Left ventricle myocardium superior (tissue), 1 donor: ENCODE results near the gene SEC23B. TPM values are rescaled to one million over a fixed set of nuclear protein-coding genes. Genes with fewer than 3 reads are reported as not detected.
A peak's percentile ranks its signal among the peaks of the same experiment; 100 is the strongest.
"Not testable (repeated sequence)": the region's sequence is repeated elsewhere in the genome, so short reads cannot be mapped to it uniquely, and the experiment has no call there.

Source experiments
- ATAC-seq: fragments of 200-7000 bp; cut with Tn5 transposase; one replicate; pipeline ENCODE4 v1.9.1; 2020; ENCODE audit warnings: mild to moderate bottlenecking, moderate library complexity
- DNase-seq: peaks from one replicate; pipeline ENCODE4 v3.0.0-alpha.2; 2020
- intact Hi-C: fragments of 100-400 bp; cut with micrococcal nuclease; formaldehyde crosslinking; loops from one replicate; pipeline ENCODE4 v1.11.0; 2022
- long read RNA-seq: library from polyadenylated mRNA; unstranded; transcript quantifications from one replicate; pipeline ENCODE4 v2.0.0, GENCODE V29; 2021
- total RNA-seq: library from RNA; stranded (reverse); fragmentation: NEBNext Ultra II Directional; extraction: Animal tissue kit (Norgen Biotek cat#: 25700); gene quantifications from one replicate; pipeline ENCODE4 v1.2.1, GENCODE V29; 2021
- donor health status: DM: no; HTN: yes; CAD: no; lungs with severe emphysema.

SEC23B gene
- total RNA-seq, result 9.5 TPM
- long read RNA-seq, partial matches to known transcripts, result 2 of 7 reads
- long read RNA-seq, other reads (novel, unspliced or antisense), result 1 of 7 reads

- ATAC-seq (peak; percentile 99), DNase-seq (peak; percentile 97)
- intact Hi-C loops, result no loop called here
Observed at GRCh38 chr20:18507218-18508191, at the start of gene SEC23B. SEC23B (plus strand) TSS chr20:18507940; CDS start chr20:18510836, 2,896 bp downstream.

GRCh38 chr20:18465536-18466200 lies 42.1 kb upstream of the SEC23B start:
- ATAC-seq, result no peak

DNA sequence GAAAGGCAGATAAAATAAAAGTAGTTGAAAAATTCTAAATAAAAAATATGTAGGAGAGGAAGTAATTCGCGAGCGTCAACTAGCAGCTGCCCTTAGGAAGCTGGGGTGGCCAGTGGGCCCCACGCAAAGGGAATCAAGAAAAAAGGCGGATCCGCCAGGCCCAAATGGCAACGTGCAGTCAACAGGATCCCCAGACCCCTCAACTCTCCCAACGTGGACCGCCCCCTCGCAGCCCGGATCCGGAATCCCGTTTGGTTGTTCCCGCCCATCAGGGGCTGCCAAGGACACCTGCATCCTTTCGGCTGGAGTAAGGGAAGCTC lies 41.2 kb upstream of the SEC23B start:
- intact Hi-C loops, result no loop called here
- no peak for DNase-seq
- ATAC-seq, result peak; percentile 78

More at GRCh38 chr20:18465536-18466200, 42.1 kb upstream of the SEC23B start:
- DNase-seq, result no peak
- intact Hi-C loops, result no loop called here

DNA sequence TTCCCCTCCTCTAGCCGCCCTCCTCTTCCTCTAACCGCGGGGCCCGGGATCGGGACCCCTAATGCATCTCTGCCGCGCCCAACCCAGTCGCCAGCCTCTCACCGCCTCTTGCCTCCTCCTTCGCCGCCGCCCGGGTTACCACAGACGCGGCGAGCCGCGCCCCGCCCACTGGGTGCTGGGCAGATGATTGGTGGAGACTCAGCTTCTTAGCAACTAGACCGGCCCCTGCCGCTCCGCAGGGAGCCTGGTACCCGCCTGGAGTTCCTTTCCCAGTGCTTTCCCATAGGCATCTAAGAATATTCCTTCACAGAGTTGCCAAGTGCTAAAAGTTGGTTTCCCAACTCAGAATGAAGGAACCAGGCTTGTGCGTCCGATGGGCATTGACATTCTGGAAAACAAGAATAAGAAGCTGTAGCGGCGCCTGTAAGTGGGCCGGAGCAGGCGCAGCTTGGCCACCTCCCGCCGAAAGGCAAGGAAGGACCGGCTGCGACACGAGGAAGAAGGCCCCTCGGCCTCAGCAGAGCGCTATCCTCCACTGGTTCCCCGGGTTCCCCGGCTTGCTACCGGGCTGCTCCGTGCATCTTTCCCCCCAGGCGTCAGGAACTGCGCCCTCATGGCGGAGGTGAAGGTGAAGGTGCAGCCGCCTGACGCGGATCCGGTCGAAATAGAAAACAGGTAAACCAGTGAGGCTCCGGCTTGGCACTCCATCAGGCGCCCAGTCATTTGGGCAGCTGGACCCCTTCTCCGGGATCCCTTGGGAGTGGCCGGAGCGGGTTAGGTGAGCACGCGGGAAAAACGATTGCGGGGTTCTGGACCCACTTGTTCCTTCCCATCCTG lies 40.6 kb upstream of the SEC23B start, which contains the start of the genes DZANK1 and POLR3F:
DZANK1 (minus strand) TSS at position 137 of the 837 bp plus-strand sequence. CDS start 1,672 bp downstream, outside the sequence.
POLR3F (plus strand) TSS at position 497 of the 837 bp plus-strand sequence; CDS start at position 614, 117 bp downstream.
- intact Hi-C loops, result no loop called here
- ATAC-seq, result peak; percentile 100
- peak; percentile 98 for DNase-seq

DNA sequence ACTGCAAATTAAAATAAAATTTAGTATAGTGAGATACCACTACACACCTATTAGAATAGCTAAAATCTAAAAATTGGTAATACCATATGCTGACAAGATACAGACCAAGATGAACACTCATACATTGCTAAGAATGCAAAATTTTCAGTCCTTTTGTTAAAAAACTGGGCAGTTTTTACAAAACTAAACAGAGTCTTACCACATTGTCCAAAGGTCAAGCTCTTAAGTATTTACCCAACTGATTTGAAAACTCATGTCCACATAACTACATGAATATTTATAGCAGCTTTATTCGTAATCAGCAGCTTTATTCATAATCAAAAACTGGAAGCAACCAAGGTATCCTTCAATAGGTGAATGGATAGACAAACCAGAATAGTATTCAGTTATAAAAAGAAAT lies 30.5 kb upstream of the SEC23B start:
- intact Hi-C loops, result no loop called here
- no peak for DNase-seq
- ATAC-seq, result no peak

- ATAC-seq, result no peak
- intact Hi-C loops, result no loop called here
- DNase-seq, result no peak
Observed at GRCh38 chr20:18477821-18478220, 29.9 kb upstream of the SEC23B start.

GRCh38 chr20:18481596-18481995 lies 26.1 kb upstream of the SEC23B start:
- no peak for ATAC-seq
- DNase-seq, result no peak
- intact Hi-C loops, result no loop called here

GRCh38 chr20:18488301-18488700 lies 19.4 kb upstream of the SEC23B start:
- intact Hi-C loops, result no loop called here
- ATAC-seq (no peak), DNase-seq (no peak)

- DNase-seq (no peak), ATAC-seq (no peak)
- intact Hi-C loops, result no loop called here
Observed at GRCh38 chr20:18496042-18496441, 11.7 kb upstream of the SEC23B start.

GRCh38 chr20:18496740-18497592 lies 10.8 kb upstream of the SEC23B start, which contains the start of gene RBBP9:
RBBP9 (minus strand) TSS chr20:18497225; CDS start chr20:18497167, 58 bp downstream.
- ATAC-seq, result peak; percentile 100

GRCh38 chr20:18497603-18498002 lies 10.1 kb upstream of the SEC23B start:
- intact Hi-C loops, result no loop called here
- ATAC-seq (no peak), DNase-seq (no peak)

More at GRCh38 chr20:18496740-18497592, 10.8 kb upstream of the SEC23B start, which contains the start of gene RBBP9:
- peak; percentile 93 for DNase-seq
- intact Hi-C loops, result no loop called here

DNA sequence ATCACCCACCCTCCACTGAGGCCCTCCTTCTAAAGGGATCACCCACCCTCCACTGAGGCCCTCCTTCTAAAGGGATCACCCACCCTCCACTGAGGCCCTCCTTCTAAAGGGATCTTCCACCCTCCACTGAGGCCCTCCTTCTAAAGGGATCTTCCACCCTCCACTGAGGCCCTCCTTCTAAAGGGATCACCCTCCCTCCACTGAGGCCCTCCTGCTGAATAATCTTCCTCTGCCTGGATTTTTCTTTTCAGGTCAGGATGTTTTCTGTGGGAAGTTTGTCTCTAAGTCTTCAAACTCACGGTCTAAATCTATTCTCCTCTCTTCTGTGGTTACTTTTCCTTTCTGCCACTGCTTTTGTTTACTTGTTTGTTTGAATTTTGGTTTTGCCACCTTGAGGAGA lies 6.1 kb upstream of the SEC23B start:
- DNase-seq, ATAC-seq, intact Hi-C loops: not testable (repeated sequence)

- no peak for ATAC-seq
- DNase-seq, result peak; percentile 46
- intact Hi-C loops, result no loop called here
Observed at GRCh38 chr20:18504479-18505060, 3.2 kb upstream of the SEC23B start.

DNA sequence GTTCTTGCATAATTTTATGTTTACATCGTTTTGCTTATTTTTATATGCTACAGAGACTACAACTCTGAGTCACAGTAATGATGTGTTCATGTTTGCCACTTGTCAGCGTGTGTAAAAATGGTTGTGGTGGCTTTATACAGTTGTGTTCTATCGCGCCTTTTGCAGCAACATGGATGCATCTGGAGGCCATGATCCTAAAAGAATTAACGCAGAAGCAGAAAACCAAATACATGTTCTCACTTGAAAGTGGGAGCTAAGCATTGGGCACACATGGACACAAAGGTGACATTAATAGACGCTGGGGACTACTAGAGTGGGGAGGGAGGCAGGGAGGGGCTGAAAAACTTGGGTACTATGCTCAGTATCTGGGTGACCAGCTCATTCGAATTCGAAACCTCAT lies 996 bp upstream of the SEC23B start:
- DNase-seq (no peak), ATAC-seq (no peak)
- intact Hi-C loops, result no loop called here

DNA sequence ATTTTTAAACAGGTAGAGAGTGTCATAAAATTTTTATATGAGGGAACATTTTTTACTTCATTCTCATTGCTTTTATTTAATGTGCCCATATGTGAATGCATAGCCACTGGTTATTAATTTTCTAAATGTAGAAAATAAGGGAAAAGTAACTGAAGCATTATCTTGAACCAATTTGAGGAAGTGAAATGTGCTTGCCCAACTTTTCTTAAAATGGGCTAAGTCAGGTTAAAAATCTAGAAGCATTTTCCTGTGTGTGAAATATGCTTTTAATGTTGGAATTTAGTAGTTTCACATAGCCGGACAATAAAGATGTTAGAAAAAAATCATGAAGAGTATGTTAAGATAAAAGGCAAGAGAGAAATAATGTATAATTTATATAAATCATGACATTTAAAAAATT lies 3.8 kb downstream of the SEC23B start:
- ATAC-seq (no peak), DNase-seq (no peak)
- intact Hi-C loops, result no loop called here

DNA sequence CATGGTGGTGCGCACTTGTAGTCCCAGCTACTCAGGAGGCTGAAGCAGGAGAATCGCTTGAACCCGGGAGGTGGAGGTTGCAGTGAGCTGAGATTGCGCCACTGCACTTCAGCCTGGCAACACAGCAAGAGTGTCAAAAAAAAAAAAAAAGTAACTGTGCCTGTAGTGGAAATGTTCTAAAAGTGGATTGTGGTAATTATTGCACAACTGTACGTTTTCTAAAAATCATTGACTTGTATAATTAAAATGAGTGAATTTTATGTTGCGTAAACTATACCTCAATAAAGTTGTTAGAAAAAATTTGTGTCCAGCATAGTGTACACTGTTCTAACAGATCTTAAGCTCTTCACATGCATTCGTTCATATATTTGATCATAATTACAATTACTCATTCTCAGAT lies 5.5 kb downstream of the SEC23B start:
- ATAC-seq (no peak), DNase-seq (no peak)
- intact Hi-C loops, result no loop called here

DNA sequence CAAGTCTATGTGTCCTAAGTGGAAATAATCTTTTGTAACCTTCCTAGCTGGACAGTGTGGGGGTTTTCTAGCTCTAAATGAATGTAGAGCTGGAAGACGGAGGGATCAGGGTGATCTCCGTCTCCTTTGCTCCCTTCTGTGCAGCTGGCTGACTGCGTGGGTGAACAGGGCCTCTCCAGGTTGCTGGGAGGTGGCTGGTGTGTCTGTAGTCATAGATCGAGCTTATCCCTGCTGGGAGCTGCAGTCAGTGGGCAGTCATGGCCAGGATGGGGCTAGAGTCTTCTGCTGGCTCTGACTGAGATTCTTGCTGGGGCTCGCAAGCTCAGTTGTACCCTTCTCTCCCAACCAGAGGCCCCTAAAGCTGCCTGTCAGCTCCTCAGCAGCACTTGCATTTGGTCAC lies 6.4 kb downstream of the SEC23B start:
- no peak for DNase-seq
- intact Hi-C loops, result no loop called here
- no peak for ATAC-seq

- intact Hi-C loops, result no loop called here
- no peak for DNase-seq
- ATAC-seq, result no peak
Observed at GRCh38 chr20:18515973-18516372, 8.2 kb downstream of the SEC23B start.
